NCI-H1436 (cell line): ENCODE results near the gene LXN.
"Not testable (repeated sequence)": the region's sequence is repeated elsewhere in the genome, so short reads cannot be mapped to it uniquely, and the experiment has no call there.

Source experiments
- DNase-seq: peaks from one replicate; lab custom pipeline; 2025; lab: John Stamatoyannopoulos, UW

The LXN gene, protein sequence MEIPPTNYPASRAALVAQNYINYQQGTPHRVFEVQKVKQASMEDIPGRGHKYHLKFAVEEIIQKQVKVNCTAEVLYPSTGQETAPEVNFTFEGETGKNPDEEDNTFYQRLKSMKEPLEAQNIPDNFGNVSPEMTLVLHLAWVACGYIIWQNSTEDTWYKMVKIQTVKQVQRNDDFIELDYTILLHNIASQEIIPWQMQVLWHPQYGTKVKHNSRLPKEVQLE

DNA sequence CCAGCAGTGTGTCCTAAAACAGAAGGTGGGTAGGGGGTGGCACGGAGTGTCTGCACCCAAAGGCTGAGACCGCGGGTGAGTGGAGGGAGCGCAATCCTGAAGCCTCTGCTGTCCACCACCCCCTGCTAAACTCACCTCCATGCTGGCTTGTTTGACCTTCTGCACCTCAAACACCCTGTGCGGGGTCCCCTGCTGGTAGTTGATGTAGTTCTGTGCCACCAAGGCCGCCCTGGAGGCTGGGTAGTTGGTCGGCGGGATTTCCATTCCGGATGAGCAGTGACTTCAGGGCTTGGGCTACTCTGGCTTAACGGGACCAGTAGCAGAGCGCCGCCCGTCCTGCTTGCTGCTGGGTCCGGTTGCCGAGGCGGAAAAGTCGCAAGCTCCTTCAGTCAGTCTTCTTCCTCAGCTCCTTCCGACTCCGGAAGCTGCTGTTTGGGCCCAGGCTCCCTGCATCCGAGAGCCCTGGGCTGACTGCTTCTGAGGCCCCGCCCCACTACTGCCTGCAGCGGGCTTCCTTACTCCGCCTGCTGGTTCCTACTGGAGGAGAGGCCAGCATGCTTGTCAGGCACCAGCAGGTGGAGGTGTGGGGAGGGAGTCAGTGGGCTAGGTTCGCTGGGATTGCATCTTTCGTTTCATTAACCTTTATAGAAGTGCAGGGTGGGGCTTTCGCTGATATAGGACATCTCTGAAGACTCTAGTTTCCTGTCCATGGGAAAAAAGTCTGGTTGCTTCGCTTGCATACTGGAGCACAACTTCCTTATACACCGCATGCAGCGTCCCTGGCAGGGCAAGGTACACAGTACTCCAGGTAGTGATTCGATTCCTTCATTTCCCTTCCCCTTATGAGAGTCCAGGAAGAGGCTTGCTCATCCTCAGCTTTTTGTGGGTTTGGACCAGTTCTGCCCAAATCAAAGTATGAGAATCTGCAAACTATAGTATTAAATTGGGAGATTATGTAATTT is at the start of gene LXN:
Gene LXN (minus strand): TSS at position 434 of the 962 bp plus-strand sequence. CDS start 170 bp downstream, at position 264.
- no peak for DNase-seq

DNA sequence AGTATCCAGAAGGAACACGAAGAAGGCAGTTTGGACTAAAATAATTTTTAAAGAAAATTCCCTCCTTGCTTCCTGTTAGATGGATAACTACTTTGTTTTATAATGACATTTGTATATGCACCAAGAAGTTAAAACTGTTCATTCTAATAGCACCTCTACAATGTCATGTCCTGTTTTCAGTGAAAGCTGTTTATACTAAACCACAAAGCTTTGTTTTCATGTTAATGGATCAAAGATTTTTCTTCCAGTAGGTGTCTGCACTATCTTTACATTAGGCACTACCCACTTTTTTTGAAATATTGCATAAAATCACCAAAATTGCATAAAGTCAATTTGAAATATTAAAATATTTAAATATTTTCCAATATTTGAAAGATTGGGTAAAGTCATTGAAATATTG is 49.7 kb upstream of the LXN start:
- DNase-seq = no peak

- no peak for DNase-seq
Observed at GRCh38 chr3:158718490-158719170, 46.2 kb upstream of the LXN start.

- no peak for DNase-seq
Observed at GRCh38 chr3:158717576-158717975, 45.1 kb upstream of the LXN start.

DNA sequence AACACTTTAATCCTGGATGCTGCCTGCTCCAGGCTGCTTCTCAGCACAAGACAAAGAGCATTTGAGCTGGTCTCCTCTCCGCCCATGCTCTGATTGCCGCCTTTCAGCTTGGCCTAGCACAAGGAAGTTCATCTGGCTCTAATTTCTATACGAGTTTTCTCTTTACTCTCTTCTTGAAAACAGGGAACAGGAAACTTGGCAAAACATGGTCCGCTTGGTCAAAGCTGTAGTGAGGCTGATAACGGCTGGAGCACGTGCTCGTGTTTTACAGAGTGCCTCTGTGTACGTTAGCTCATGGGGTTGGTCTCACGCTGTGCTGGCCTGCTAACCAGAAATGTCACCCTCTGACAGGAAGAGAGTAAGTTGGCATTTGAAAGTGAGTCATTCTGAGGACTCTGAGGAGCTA is 40.6 kb upstream of the LXN start:
- no peak for DNase-seq

DNA sequence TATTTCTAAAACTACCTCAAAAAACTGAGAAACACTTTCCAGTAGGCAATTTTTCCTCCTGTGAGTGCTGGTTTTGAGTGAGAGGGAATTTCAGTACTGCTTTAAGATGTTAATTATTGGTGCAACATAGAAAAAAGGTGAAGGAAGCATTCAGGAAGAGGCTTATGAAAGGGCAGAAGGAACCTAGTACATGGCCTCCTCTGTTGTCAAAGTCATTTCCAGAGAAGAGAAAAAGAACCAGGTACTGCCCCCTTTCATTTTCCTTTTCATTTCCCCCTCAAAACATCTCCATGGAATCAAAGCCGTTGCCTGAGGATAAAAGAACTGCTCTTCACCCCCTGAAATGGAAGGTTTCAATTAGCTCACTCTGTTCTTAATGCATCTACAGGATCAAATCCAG is 40.0 kb upstream of the LXN start:
- DNase-seq = no peak

- DNase-seq = no peak
Observed at GRCh38 chr3:158711886-158712285, 39.4 kb upstream of the LXN start.

- no peak for DNase-seq
Observed at GRCh38 chr3:158710601-158711000, 38.2 kb upstream of the LXN start.

GRCh38 chr3:158709666-158710083 is 37.2 kb upstream of the LXN start:
- no peak for DNase-seq

- DNase-seq = no peak
Observed at GRCh38 chr3:158703566-158703965, 31.1 kb upstream of the LXN start.

- no peak for DNase-seq
Observed at GRCh38 chr3:158702815-158703481, 30.5 kb upstream of the LXN start.

GRCh38 chr3:158701420-158702065 is 29.1 kb upstream of the LXN start:
- DNase-seq = no peak

DNA sequence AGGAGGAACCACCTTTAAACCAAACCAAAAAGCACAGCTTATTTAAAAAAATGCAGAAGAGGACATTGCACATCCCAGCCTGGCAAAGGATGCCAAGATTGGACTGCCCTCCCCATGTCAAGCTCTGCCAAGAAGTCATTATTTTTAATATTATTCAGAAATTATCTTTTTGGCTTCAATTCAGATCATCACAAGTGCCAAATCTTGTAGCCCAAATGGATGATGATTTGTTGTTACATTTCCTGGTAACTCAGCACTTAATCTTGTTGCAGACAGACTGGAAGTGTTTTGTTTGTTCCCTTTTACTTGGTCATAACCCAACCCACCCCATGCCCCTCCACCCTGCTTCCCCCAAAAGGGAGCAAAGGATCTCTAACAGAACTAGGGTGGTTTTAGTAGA is 28.1 kb upstream of the LXN start:
- DNase-seq = no peak

- no peak for DNase-seq
Observed at GRCh38 chr3:158696618-158697017, 24.2 kb upstream of the LXN start.

- not testable (repeated sequence) for DNase-seq
Observed at GRCh38 chr3:158693866-158694456, 21.5 kb upstream of the LXN start.

GRCh38 chr3:158685159-158685558 is 12.7 kb upstream of the LXN start:
- no peak for DNase-seq

DNA sequence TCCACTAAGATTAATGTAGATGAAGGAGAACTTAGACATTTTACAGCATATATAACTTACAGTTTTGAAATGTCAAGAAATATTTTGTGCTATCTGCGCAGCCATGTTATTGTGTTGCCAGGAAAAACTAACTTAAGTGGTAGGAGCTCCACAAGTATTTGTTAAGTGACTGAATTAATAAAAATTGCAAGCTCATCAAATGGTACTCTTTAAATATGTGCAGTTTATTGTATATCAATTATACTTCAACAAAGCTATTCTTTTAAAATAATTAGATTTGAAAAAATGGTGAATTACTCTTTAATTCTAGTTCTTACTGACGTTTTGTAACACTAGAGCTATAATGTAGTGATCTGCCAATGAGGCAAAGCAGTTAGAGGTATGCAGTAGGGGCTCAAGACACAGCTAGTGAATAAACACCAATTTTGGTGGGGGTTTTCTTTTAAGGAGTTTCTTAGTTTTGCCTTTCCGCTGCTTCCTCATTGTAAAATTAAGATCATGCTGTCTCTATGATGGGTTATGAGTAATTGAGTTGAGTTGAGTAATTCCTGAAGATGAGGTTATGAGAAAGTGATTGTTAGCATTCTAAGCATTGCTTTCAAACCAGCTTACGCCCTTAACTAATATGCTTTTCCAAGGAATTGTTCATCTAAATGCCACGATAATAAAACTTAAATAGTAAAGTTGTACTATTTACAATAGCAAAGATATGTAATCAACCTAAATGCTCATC is 10.9 kb upstream of the LXN start:
- DNase-seq = no peak

DNA sequence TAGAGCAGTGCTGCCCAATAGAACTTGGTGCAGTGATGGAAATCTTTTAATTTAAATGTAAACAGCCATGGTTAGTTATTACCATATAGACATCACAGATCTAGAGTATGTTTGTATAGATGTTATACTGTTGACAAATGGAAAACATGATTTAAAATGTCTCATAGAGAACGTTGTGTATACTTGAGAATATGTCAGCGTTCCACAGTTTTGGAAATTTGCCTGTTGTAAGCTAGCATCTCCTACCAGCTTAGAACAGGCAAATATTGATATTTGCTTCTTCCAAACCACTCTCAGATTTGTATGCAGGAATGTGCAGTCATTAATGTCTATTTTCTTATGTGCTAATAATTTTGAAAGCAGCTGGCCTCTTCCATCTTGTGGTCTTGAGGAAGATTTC is 8.4 kb upstream of the LXN start:
- no peak for DNase-seq

DNA sequence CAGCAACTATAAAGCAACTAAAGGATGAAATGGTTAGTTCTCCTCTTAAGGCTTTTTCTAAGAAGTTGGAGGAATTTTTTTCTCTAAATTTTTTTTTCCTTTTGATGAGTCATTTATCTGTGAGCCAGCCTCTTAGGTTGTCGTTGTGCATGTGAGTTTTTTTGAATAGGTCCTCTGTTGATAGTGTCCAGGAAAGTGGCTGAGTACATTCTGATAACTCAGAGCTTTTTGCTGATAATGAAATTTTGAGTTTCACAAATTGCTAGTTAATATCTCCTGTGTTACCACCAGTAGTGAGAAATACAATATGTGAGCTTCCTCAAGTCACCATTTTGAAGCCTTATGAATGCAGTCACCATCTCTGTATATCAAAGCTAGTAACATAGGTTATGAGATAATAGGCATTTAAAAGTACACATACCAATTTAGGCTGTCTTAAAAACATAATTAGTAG is 7.1 kb upstream of the LXN start:
- DNase-seq = no peak

DNA sequence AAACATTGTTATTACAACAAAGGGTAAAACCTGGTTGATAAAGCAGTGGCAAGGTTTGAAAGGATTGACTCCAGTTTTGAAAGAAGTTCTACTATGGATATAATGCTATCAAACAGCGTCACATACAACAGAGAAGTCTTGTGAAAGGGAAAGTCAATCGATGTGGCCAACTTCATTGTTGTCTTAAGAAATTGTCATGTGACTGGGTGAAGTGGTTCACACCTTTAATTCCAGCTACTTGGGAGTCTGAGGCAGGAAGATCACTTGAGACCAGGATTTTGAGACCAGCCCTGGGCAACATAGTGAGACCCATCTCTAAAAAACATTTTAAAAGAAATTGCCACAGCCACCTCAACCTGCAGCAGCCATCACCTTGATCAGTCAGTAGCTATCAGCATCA is 6.2 kb upstream of the LXN start:
- no peak for DNase-seq

DNA sequence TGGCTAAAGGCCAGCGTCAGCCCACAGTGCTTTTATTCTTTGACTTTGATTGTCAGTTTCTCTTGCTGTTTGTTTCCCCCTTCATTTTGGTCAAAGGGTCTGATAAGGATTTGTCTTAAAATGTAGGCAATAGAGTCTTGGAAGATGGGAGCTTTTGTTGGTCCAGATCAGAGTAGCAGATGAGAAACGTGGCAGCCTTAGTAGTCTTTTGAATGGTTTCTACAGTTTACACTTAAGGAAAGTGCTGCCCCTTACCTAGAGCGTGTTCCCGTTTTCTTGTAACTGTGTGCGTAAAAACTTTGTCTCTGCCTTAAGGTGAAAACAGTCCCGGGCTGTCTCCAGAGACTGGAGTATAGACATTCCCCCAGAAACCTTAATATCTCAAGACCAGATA is 630 bp downstream of the LXN start:
- DNase-seq = no peak
